Endothelial cell of umbilical vein (primary cell): ENCODE data around the gene KCNJ18. TPM values are rescaled to one million over a fixed set of nuclear protein-coding genes. Genes with fewer than 3 reads are reported as not detected.
"Not testable (repeated sequence)": the region's sequence is repeated elsewhere in the genome, so short reads cannot be mapped to it uniquely, and the experiment has no call there.

ENCODE experiments used
- BruUV-seq: library from RNA; stranded (reverse); fragments of 400-500 nt; replicated peaks from 2 replicates; lab custom pipeline; 2021; lab: Mats Ljungman, UMichigan
- CTCF ChIA-PET: fragments of 300-600, 350-600 bp; sonication (Branson Sonifier 250); formaldehyde crosslinking; loops from one replicate; lab custom pipeline; 2021; ENCODE audit warnings: antibody characterized with exemption, inconsistent platforms; lab: Charles Lee
- POLR2A ChIA-PET: fragments of 300-600, 350-600 bp; sonication (Branson Sonifier 250); formaldehyde crosslinking; loops from one replicate; lab custom pipeline; 2021; ENCODE audit warnings: antibody characterized with exemption, inconsistent platforms; lab: Charles Lee
- DNase-seq: peaks from one replicate; pipeline ENCODE4 v3.0.0-alpha.2; 2011; ENCODE audit warnings: low read depth, low spot score
- FAIRE-seq: peaks from 2 replicates; lab custom pipeline; 2011; peaks lifted over from hg19 to GRCh38; lab: Jason Lieb, UNC
- H2AFZ ChIP-seq: 2 replicates; pipeline ENCODE4 v1.6.0; 2012; ENCODE audit warnings: low read depth, low read length, control low read depth, inconsistent platforms
- H3K27ac ChIP-seq: 2 replicates; pipeline ENCODE4 v1.5.1; 2011; ENCODE audit warnings: low read depth, mild to moderate bottlenecking, control low read depth, low read length, moderate library complexity; ENCODE audit not compliant: insufficient read depth
- H3K27me3 ChIP-seq, 2 experiments: 2 replicates each; pipeline versions ENCODE4 v1.6.0 to v1.6.1; 2011; ENCODE audit warnings: low read length in 2 of 2, mixed read lengths in 1 of 2; ENCODE audit not compliant: control insufficient read depth in 2 of 2, insufficient read depth in 2 of 2
- H3K36me3 ChIP-seq, 2 experiments: 2 replicates in 1 of 2; 3 replicates in 1 of 2; pipeline ENCODE4 v1.5.1; 2011; ENCODE audit warnings: low read length in 2 of 2, mild to moderate bottlenecking in 1 of 2, moderate library complexity in 1 of 2; ENCODE audit not compliant: control insufficient read depth in 2 of 2, insufficient read depth in 2 of 2; ENCODE audit errors: extremely low read depth in 1 of 2
- H3K4me1 ChIP-seq: 3 replicates; pipeline ENCODE4 v1.5.1; 2011; ENCODE audit warnings: mild to moderate bottlenecking, low read length; ENCODE audit not compliant: control insufficient read depth, insufficient read depth; ENCODE audit errors: extremely low read depth
- H3K4me2 ChIP-seq: 2 replicates; pipeline ENCODE4 v1.6.1; 2011; ENCODE audit warnings: low read length, control low read depth, mixed read lengths; ENCODE audit not compliant: insufficient read depth
- H3K4me3 ChIP-seq, 3 experiments: fragments of 200-600 bp in 1 of 3; sonication (generic), shearing (Covaris generic) in 1 of 3; replicated peaks in 1 of 3; 2 replicates each; pipeline ENCODE4 v1.5.1; 2011 to 2016; ENCODE audit warnings: control low read depth in 3 of 3, low read length in 3 of 3, mild to moderate bottlenecking in 2 of 3, inconsistent platforms in 1 of 3, low read depth in 1 of 3, moderate library complexity in 1 of 3; ENCODE audit not compliant: insufficient read depth in 1 of 3
- H3K79me2 ChIP-seq: 2 replicates; pipeline ENCODE4 v1.6.0; 2012; ENCODE audit warnings: low read length, inconsistent platforms; ENCODE audit not compliant: control insufficient read depth, insufficient read depth
- H3K9ac ChIP-seq: replicated peaks from 2 replicates; pipeline ENCODE3; 2011; ENCODE audit warnings: low read length, control low read depth; ENCODE audit not compliant: insufficient read depth; ENCODE audit errors: extremely low read depth
- H3K9me1 ChIP-seq: replicated peaks from 3 replicates; pipeline ENCODE4 v1.6.0; 2011; ENCODE audit warnings: mild to moderate bottlenecking, low read length; ENCODE audit not compliant: control insufficient read depth, insufficient read depth; ENCODE audit errors: extremely low read depth
- H3K9me3 ChIP-seq: replicated peaks from 2 replicates; pipeline ENCODE4 v1.5.1; 2012; ENCODE audit warnings: low read length, inconsistent platforms; ENCODE audit not compliant: control insufficient read depth, insufficient read depth
- H4K20me1 ChIP-seq: replicated peaks from 2 replicates; pipeline ENCODE3; 2011; ENCODE audit warnings: mild to moderate bottlenecking, low read length; ENCODE audit not compliant: control insufficient read depth, insufficient read depth; ENCODE audit errors: extremely low read depth
- dilution Hi-C: fragments of 300-500 bp; cut with MboI; formaldehyde crosslinking; loops from one replicate; pipeline ENCODE4 v1.15.0; 2019; ENCODE audit warnings: low sequenced_read_pairs; ENCODE audit not compliant: extremely low pct_ligation_motif_present
- intact Hi-C: fragments of 100-400 bp; cut with micrococcal nuclease; formaldehyde crosslinking; loops from one replicate; pipeline ENCODE4 v1.10.0; 2022
- polyA plus RNA-seq, 4 experiments: library from polyadenylated mRNA; depleted of rRNA in 3 of 4; stranded (reverse) in 3 of 4; unstranded in 1 of 4; fragments of >200 nt; gene quantifications; 2 replicates each; pipeline versions ENCODE4 v1.2.1 to v1.2.3, GENCODE V29; 2011 to 2012; ENCODE audit warnings: missing spikeins in 1 of 4
- total RNA-seq: library from RNA; stranded (reverse); gene quantifications from 2 replicates; pipeline ENCODE4 v1.2.3, GENCODE V29; 2021

Gene KCNJ18
- total and polyA plus RNA-seq, 2 donors (not counting 3 experiments of a cell fraction or from before 2014, with no cell fraction given) = not detected

- H2AFZ ChIP-seq, H3K79me2 ChIP-seq, H3K9ac ChIP-seq, H3K9me3 ChIP-seq, H3K27me3 ChIP-seq, BruUV-seq, H4K20me1 ChIP-seq, H3K27ac ChIP-seq, H3K36me3 ChIP-seq, DNase-seq, H3K9me1 ChIP-seq, FAIRE-seq, POLR2A ChIA-PET, H3K4me1 ChIP-seq, H3K4me2 ChIP-seq, H3K4me3 ChIP-seq, intact Hi-C loops, CTCF ChIA-PET, dilution Hi-C loops: not testable (repeated sequence)
Measured at GRCh38 chr17:21744621-21745020, 52.3 kb downstream of the KCNJ18 start.

GRCh38 chr17:21745385-21746054 lies 53.2 kb downstream of the KCNJ18 start:
- BruUV-seq, H3K36me3 ChIP-seq, H2AFZ ChIP-seq, H3K27ac ChIP-seq, H3K4me3 ChIP-seq, H3K9me1 ChIP-seq, POLR2A ChIA-PET, H3K9me3 ChIP-seq, intact Hi-C loops, H3K9ac ChIP-seq, DNase-seq, CTCF ChIA-PET, H3K79me2 ChIP-seq, FAIRE-seq, H3K4me2 ChIP-seq, H3K27me3 ChIP-seq, H3K4me1 ChIP-seq, dilution Hi-C loops, H4K20me1 ChIP-seq: not testable (repeated sequence)

DNA sequence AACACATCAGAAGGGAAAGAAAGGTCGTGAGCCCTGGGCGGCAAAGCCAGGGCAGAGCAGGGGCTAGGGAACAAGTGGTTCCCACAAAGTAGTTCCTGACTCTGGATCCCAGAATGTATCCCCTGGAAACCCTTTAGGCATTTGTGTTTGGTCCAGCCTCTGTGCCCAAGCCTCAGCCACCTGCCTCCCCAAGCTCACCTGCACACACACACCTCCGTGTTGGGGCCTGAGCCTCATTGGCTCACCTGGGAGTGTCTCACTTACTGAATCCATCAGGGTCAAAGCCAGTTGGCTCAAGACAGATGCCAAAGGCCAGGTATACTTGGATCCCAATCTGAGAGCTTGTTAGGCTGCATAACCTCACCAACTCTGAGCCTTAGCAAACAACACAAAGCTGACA lies 54.1 kb downstream of the KCNJ18 start:
- H3K4me1 ChIP-seq, H3K27me3 ChIP-seq, intact Hi-C loops, H3K9me1 ChIP-seq, DNase-seq, H3K79me2 ChIP-seq, H3K36me3 ChIP-seq, FAIRE-seq, POLR2A ChIA-PET, BruUV-seq, CTCF ChIA-PET, H3K27ac ChIP-seq, H3K9me3 ChIP-seq, dilution Hi-C loops, H2AFZ ChIP-seq, H3K9ac ChIP-seq, H3K4me2 ChIP-seq, H4K20me1 ChIP-seq, H3K4me3 ChIP-seq: not testable (repeated sequence)

- H4K20me1 ChIP-seq, intact Hi-C loops, H3K9ac ChIP-seq, H3K27ac ChIP-seq, dilution Hi-C loops, H3K79me2 ChIP-seq, FAIRE-seq, BruUV-seq, H3K27me3 ChIP-seq, H2AFZ ChIP-seq, CTCF ChIA-PET, DNase-seq, H3K4me1 ChIP-seq, H3K36me3 ChIP-seq, H3K9me3 ChIP-seq, H3K4me2 ChIP-seq, H3K4me3 ChIP-seq, H3K9me1 ChIP-seq, POLR2A ChIA-PET: not testable (repeated sequence)
Measured at GRCh38 chr17:21747195-21747915, 55.0 kb downstream of the KCNJ18 start.
